HG03045 (cell line): ENCODE measurements around the gene EIF4G3.
"Not testable (repeated sequence)": the region's sequence is repeated elsewhere in the genome, so short reads cannot be mapped to it uniquely, and the experiment has no call there.

Source experiments
- ATAC-seq: cut with Tn5 transposase; IDR thresholded peaks from one replicate; pipeline ENCODE4 v1.9.1; 2021; ENCODE audit warnings: mild to moderate bottlenecking, moderate library complexity; ENCODE audit not compliant: unreplicated experiment

The EIF4G3 gene

GRCh38 chr1:21176586-21177555 is at the start of gene EIF4G3:
Gene EIF4G3 (minus strand): TSS chr1:21176897. CDS start chr1:21002742, 174,155 bp downstream.
- ATAC-seq = peak; percentile 89

DNA sequence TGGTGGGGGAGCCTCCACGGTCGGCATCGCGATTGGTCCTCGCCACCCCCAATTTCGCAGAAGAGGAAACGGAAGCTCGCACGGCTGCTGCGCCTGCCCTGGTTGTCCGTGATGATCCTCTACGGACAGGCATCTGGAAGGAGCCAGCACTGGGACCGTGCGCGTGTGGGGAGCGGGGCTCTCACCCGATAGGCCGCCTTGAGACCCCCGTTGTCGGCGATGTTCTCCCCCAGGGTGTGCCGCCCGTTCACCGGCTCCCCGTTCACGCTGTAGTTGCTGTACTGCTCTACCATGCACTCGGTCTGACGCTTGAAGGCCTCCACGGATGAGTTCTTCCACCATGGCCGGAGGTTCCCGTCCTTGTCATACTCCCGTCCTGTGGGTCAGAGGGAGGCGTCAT is 48.4 kb upstream of the EIF4G3 start:
- no peak for ATAC-seq

DNA sequence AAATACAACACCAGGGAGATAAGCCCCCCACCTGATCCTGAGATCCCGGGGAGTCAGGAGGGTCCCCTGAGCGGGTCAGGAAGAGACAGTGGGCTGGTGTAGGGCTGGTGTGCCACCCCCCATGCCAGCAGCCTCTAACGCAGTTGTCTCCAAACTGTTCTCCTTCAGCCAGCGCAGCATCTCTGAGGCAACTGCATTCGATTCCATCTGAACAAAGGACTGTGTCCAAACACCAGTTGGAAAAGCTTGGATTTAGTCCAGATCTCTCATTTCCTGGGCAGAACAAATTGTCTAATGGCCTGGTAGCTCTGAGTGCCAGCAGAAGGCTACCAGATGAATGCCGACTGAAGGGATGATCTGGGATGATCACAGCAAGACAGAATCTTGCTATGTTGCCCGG is 44.1 kb upstream of the EIF4G3 start:
- ATAC-seq = no peak

- ATAC-seq = no peak
Measured at GRCh38 chr1:21219674-21220073, 43.0 kb upstream of the EIF4G3 start.

- no peak for ATAC-seq
Measured at GRCh38 chr1:21217812-21218596, 41.3 kb upstream of the EIF4G3 start.

DNA sequence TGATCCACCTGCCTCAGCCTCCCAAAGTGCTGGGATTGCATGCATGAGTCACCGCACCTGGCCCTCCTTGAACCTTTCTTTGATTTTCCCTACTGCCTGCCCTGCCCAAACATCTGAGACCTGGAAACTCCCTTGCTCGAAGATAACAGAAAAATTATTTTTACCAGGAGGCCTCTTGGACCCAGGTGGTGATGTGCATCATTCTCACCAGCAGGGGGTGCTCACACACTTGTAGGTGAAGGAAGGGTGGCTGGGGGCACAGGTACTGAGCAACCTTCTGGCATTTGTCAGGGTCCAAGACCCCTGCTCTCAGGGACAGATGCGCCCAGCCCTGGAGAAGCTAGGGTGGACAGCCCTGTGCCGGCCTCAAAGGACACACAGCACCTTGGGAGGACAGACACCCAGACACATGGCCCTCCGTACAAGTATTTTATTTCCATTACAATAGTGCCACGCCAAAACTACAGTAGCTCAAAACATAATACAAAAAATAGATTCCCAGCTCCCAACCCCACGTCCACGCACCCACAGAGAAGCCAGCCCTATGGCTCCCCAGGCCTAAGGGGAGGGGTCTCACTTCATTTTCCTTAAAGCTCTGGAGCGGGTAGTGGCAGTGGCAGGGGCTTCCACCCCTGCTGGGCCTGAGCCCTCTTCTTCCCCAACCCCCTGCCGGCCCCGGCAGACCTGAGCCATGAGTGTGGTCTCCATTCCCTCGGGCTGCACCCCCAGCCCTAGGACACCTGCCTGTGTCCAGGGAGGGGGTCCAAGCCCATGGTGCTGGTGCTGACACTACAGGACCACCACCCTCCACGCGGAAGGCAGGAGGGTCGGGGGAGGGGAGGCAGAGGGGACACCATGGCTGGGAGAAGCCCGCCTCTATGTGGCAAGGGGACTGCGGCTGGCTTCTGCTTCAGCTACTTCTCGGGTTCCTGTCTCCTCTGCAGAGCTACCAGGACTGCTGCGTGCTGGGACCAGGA is 40.4 kb upstream of the EIF4G3 start:
- no peak for ATAC-seq

GRCh38 chr1:21212126-21212525 is 35.4 kb upstream of the EIF4G3 start:
- ATAC-seq = no peak

DNA sequence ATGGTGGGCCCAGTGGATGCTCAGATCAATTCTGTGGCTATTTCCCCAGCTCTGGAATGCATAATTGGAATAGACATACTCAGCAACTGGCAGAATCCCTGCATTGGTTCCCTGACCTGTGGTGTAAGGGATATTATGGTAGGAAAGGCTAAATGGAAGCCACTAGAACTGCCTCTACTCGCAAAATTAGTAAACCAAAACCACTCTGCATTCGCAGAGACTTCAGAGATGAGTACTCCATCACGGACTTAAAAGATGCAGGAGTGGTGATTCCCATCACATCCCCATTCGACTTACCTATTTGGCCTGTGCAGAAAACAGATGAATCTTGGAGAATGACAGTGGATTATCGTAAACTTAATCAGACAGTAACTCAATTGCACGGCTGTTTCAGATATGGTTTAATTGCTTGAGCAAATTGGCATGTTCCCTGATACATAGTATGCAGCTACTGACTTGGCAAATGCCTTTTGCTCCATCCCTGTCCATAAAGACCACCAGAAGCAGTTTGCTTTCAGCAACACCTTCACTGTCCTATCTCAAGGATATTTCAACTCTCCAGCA is 31.5 kb upstream of the EIF4G3 start:
- ATAC-seq = not testable (repeated sequence)

GRCh38 chr1:21206117-21206516 is 29.4 kb upstream of the EIF4G3 start:
- no peak for ATAC-seq

DNA sequence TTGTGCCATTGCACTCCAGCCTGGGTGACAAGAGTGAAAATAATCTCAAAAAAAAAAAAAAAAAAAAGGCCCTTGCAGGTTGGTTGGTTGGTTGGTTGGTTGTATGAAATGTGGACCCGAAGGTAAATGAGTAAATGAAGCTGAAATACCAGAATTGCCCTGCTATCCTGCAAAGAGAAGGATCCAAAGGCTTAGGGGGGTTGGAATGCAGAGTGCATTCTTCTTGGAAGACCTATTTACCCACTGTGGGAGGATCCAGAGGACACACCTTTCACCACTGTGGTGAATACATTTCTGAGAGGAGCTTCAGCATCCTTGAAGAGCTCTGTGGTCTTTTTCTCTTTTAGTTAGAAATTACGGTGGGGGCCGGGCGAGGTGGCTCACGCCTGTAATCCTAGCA is 28.7 kb upstream of the EIF4G3 start:
- ATAC-seq = no peak

DNA sequence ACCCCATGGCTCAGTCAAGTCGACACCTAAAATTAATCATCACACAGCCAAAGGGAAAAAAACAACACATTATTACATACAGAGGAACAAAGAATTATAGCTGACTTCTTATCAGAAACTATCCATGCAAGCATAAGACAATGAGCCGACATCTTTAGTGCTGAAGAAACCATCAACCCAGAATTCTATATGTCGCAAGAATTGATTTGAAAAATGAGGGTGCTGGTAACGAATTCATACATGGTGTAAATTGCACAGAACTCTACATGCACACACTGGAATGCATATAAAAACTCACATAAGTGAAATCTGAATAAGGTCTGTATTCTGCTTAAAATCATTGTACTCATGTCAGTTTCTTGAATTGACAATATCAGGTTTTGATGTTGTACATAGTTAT is 25.0 kb upstream of the EIF4G3 start:
- ATAC-seq = no peak

DNA sequence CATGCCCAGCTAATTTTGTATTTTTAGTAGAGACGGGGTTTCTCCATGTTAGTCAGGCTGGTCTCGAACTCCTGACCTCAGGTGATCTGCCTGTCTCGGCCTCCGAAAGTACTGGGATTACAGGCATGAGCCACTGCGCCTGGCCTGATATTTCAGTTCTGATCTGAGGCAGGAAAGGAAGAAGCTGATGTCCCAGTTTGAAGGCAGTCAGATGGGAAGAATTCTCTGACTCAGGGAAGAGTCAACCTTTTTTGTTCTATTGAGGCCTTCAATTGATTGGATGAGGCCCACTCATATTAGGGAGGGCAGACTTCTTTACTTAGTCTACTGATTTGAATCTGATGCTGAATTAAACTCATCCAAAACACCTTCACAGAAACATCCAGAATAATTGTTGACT is 24.5 kb upstream of the EIF4G3 start:
- not testable (repeated sequence) for ATAC-seq

DNA sequence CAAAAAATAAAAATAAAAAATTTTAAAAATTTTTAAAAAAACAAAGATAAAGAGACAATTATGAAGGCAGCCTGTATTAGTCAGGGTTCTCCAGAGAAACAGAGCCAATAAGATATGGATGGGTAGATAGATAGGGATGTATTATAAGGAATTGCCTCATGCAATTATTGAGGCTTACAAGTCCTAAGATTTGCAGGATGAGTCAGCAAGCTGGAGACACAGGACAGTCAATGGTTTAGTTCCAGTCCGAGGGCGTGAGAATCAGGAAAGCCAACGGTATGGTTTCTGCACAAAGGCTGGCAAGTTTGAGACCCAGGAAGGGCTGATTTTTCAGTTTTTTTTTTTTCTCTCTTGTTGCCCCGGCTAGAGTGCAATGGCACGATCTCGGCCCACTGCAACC is 24.1 kb upstream of the EIF4G3 start:
- ATAC-seq = no peak

GRCh38 chr1:21198929-21199328 is 22.2 kb upstream of the EIF4G3 start:
- no peak for ATAC-seq

DNA sequence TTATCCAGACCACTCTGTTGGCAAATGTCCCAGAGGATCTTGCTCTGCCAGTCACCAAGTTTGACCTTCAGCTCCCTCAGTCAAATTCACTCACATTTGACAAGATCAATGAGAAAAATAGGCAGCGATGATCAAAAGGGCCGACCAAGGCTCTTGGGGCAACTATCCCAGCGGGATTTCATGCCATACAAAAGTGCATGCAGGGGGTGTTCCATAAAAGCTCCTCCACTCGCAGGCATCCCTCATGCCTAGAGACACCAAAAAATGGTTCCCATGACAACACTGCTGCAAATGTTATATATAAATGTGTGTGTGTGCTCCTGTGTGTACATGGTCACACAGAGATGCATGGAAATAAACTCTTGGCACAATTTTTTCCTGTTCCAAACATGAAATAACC is 16.2 kb upstream of the EIF4G3 start:
- no peak for ATAC-seq

- no peak for ATAC-seq
Measured at GRCh38 chr1:21192284-21192683, 15.6 kb upstream of the EIF4G3 start.

DNA sequence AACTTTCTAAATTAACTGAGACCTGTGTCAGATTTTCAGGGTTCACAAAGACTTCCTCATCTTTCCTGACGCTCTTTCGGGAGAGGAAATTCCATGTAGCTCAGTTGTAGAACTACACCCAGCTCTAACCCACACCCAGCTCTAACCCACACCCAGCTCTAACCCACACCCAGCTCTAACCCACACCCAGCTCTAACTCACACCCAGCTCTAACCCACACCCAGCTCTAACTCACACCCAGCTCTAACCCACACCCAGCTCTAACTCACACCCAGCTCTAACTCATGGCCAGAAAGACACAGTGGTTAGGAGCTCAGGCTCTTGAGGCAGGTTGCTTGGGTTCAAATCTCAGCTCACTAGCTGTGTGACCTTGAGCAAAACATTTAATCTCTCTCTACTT is 14.1 kb upstream of the EIF4G3 start:
- ATAC-seq = not testable (repeated sequence)

DNA sequence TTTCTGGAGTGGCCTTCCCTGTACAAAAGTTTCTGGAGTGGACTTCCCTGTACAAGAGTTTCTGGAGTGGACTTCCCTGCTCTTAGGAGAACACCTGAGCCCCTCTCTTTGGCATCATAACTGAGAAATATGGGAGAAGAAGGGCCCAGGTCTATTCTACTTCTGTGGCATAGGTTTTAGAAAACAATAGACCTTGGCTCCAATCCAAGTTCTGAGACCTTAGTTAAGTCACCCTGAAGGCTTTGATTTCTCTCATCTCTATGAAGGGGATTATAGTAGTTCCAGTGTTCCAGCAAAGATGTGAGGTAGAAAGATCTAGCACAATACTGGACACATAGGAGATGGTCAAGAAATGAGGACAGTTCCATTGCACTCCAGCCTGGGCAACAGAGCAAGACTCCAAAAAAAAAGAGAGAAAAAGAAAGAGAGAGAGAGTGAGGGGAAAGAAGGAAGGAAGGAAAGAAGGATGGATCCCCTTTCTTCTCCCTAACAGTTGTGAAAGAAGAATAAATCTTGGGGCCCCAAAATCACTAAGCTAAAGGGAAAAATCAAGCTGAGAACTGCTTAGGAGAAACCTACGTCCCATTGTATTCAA is 13.3 kb upstream of the EIF4G3 start:
- no peak for ATAC-seq

GRCh38 chr1:21189421-21189820 is 12.7 kb upstream of the EIF4G3 start:
- ATAC-seq = no peak

- no peak for ATAC-seq
Measured at GRCh38 chr1:21188235-21188634, 11.5 kb upstream of the EIF4G3 start.
